RCC 7860 (cell line): Measurements from ENCODE around the gene TALDO1.
A peak's percentile ranks its signal among the peaks of the same experiment; 100 is the strongest.

Source experiments
- DNase-seq: peaks from one replicate; pipeline ENCODE4 v3.0.0-alpha.2; 2015; ENCODE audit warnings: low spot score
- FAIRE-seq: peaks from 2 replicates; lab custom pipeline; 2012; peaks lifted over from hg19 to GRCh38; lab: Jason Lieb, UNC

The TALDO1 gene

GRCh38 chr11:766106-766935 is 19.1 kb downstream of the TALDO1 start:
- FAIRE-seq (no peak), DNase-seq (no peak)

DNA sequence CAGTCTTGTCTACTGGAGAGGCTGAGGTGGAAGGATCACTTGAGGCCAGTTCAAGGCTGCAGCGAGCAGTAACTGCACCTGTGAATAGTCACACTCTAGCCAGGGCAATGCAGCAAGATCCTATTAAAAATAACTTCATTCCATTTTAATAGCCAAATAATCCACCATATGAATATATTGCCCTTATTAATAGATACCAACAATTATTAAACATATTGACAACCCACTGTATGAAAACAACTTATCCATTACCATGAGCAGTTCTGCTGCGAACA is 19.6 kb downstream of the TALDO1 start:
- FAIRE-seq: no peak

DNA sequence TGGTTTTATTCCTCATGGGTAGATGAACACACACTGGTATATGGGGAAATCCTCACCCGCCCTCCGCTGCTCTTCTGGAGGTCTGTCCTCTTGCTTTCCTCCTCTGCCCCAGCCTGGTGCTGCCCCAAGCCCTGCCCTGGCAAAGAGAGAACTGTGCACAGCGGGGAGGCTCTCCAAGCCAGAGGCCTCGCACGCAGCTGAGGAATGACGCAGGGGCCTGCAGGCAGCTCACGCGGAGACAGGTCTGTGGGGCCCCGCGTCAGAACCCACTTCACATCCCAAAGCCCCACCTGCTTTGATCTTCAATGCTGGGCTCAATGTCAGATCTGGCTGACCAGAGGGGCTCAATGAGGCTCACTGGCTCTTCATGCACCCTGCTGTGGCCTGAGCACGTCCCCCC is 20.0 kb downstream of the TALDO1 start:
- DNase-seq: no peak

More for the DNA sequence above, 19.6 kb downstream of the TALDO1 start:
- no peak for DNase-seq

DNA sequence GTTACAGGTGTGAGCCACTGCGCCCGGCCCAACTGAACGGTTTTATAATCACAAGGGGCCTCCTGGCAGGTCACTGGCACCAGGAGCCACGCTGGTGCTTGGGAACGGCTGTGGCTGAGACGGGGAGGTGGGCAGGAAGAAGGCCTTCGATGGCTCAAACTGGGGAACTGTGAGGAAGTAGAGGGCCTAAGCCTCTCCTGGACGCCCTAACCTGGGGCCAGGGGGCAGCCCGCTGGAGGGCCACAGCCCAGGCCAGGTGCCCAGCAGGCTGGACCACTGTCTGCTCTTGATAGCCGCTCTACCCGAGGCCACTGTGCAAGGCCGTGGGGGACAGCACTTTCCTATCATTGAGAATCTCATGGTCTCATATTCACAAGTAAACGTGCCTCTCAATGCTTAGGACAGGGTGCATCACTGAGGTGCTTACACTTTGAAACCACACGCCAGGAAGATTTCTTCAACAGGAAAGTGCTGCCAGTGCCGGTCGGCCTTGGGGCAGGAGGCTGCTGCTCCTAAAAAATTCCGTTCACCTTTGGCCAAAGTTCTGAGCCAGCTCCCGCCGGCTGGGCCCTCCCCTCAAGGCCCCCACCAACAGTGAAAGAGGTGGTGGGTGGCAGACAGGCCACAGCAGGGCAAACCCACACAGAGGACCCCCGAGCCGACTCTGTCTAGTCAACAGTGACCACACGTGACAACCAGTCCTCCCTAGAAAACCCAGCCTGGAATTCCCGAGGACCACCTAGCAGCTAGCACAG is 22.8 kb downstream of the TALDO1 start:
- no peak for FAIRE-seq

More for the DNA sequence above, 20.0 kb downstream of the TALDO1 start:
- FAIRE-seq: no peak

DNA sequence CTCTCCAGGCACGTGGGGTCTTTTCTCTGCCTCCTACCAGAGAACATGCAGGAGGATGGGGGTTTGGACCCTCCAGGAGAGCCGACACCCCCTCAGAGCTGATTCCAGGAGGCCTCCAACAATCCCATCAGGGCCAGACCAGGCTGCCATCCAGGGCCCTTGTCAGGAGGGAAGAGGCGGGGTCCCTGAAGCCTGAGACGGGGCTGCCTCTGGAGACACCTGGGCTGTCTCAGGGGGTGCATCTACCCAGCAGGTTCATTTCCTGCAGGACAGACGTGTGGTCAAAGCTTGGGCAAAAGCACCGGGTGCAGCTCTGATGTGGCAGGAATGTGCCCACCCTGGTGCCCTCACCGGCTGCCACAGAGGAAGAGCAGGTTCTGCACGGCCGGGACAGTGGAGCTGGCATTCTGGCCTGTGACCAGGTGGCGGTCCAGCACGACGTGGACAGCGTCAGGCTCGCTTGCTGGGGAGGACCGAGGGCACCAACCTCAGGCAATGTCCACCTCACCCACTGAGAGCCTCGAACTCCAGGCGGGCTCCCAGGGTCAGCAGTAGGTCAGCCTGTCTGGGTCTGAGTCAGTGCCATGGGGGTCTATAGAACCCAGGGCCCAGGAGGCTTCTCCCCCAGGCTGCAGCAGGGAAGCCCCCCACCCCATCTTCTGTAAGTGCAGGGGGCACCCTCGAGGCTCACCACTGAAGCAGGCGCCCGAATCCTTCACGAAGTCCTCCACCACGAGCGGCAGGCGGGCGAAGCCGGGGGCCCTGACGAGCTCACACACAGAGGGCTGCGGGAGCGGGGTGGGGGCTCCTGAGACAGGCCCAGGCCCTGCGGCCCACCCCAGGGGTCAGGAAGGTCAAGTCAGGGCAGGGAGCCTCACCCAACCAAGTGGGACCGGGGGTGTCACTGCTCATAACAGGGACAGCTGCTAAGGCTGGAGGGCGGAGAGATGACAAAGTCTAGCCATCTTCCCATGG is 23.7 kb downstream of the TALDO1 start:
- no peak for FAIRE-seq
- DNase-seq: no peak

More for the DNA sequence above, 22.8 kb downstream of the TALDO1 start:
- DNase-seq: no peak

GRCh38 chr11:771617-772204 is 24.4 kb downstream of the TALDO1 start:
- DNase-seq: no peak
- FAIRE-seq: no peak

GRCh38 chr11:772429-773390 is 25.4 kb downstream of the TALDO1 start:
- FAIRE-seq: no peak
- no peak for DNase-seq

- DNase-seq (no peak), FAIRE-seq (no peak)
Observed at GRCh38 chr11:773425-773824, 26.2 kb downstream of the TALDO1 start.

DNA sequence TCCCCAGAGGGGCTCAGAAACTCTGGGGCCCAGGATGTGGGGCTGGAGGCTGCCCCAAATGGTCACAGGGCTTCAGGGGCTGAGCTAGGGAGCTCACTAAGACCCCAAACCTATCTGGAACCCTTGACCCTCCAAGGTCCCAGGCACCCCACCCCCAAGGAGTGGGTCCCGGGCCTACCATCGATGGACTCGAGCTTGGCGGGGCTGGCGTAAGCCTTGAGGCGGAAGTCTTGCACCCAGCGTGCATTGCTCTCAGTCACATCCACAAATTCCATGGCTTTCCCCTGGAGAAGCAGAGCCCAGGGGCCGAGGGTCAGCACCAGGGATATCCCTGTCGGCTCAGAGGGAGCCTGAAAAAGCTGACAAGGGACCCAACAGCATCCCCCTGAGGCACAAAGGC is 26.6 kb downstream of the TALDO1 start:
- DNase-seq (no peak), FAIRE-seq (no peak)

DNA sequence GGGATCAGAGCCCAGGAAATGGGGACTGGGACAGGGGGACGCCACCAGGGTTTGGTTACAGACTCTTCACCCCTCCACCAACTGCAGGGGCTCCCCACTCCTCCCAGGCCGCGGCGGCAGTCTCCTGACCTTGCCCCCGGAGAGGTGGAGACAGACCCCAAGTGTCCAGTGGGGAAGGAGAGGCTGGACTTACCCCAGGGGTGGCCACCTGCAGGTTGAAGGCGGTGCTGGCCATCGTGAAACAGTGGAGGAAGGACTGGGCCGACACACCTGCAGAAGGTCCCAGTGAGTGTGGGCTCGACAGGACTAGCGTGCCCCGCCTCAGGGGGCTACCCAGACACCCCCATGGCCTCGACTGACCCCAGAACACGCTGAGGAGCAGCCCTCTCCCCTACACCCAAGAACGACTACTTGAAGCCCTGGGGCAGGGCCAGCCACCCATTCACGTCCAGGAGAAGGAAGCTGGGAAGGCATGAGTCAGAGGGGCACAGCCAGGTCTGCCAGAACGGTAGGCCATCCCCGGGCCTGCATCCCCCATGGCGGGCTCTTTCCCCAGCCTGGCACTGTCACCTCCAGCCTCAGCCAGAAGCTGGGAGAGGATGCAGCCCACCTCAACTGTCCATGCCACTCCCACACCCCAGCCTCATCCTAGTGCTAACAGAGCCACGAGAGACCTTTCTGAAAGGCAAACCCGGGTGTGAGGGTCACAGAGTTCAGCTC is 27.8 kb downstream of the TALDO1 start:
- DNase-seq: no peak
- FAIRE-seq: no peak

DNA sequence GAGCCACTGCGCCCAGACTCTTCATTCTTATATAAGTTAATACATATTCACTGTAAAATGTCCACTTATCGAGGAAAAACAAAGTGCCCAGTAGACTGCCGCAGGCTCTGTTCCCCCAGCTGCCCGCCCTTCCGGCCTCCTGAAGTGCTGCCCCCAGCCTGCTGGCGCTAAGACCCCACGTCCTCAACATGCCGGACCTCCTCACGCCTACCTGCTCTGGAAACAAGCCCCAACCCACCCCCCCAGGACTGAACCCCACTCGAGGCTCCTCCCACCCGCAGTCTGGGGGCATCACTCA is 28.9 kb downstream of the TALDO1 start:
- FAIRE-seq (no peak), DNase-seq (no peak)

DNA sequence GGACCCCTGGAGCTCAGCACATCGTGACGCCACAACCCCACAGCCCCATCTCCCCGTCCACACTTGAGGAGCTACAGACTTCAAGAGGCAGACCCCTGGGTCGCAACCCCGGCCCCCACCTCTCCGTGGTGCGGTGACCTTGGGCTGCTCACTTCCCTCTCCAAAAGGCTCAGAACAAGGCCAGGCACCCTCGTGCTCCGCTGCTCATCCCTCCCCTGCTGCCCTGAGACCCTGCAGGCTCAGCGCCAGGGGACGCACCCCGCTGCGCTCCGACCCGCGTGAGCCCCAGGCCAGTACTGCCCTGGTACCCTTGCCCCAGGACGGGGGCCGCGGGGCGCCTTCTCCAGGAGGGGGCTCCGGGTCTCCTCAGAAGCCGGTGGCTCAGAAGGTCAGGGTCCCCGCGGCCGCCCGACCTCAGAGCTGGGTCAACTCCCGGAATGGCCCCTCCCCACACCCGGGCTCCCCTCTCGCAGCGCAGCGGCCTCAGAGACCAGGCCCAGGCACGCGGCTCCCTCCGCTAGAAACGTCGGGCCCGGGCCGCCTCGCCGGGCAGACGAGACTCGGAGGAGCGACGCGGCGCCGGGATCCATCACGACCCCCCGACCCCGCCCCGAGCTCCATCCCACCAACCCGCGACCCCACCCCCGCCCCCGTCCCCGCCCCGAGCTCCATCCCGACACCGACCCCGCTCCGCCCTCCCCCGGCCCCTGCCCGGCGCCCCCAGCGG is 29.5 kb downstream of the TALDO1 start:
- DNase-seq: no peak

DNA sequence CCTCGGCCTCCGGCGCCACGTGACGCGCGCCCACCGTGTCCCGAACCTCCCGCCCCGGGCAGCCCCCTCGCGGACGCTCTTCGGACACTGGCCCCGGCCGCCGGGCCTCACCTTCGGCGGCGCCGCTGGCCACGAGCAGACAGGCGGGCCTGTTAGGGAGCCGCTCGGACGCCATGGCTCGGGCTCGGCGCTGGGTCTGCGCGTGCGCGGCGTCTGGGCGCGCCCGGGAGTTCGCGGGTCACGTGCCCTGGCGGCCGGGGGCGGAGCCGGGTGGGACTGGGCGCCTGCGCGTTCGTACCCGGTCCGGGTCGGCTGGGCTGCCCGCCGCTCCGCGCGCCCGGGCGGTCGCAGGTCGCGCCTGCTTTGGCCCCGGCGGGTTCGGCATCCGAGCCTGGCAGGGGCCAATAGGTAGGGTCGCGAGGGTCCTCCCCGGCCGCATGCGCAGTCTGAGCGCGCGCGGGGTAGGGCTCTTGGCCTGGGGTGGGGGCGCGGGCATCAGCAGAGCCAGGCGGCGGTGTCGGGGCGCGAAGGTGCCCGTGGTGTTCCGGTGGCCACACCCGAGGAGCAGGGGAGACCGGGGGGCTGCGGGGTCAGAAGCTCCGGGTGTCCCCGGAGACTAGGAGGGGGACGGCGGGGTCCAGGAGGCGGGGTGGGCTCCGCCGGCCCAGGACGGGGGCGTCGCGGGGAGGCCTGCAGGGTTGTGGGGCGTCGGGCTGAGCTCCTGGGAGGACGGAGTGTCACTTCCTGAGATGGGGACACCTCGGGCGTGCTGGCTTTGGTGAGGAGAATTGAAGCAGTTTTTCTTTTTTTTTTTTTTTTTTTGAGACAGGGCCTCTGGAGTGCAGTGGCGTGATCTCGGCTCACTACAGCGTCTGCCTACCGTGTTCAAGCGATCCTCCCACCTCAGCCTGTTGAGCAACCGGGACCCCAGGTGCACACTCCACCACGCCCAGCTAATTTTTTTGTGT is 30.3 kb downstream of the TALDO1 start, which contains the start of gene GATD1:
Gene GATD1 (minus strand): TSS at position 200 of the 968 bp plus-strand sequence. CDS start 25 bp downstream, at position 175.
- no peak for FAIRE-seq
- DNase-seq: peak; percentile 64

More for the DNA sequence above, 29.5 kb downstream of the TALDO1 start:
- no peak for FAIRE-seq

- DNase-seq (no peak), FAIRE-seq (no peak)
Observed at GRCh38 chr11:778976-779954, 32.0 kb downstream of the TALDO1 start.

DNA sequence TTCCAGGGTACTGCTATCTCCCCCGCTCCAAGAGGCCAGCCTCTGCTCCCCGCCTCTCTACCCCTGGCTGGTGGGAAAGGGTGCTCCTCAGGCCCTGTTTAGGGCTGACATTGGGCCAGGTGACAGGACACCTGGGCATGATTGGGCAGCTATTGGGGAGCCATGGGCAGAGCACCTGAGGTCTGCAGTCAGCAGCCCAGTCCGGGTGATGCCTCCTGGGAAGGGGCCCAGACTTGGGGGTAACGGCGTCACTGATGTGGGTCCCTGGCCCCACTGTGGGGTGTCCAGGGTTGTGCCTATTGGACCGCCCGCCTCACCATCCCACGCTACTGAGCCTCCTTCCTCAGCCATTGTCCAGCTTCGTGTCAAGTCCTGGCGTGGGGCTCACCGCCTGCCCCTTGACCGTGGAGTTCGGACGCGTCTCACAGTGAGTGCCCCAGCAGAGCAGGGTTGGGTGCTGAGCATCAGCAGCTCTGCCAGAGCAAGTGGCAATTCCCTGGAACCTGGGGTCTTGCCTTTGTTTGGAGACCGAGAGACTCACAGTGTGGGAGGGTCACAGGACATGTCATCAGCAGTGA is 32.8 kb downstream of the TALDO1 start:
- FAIRE-seq (no peak), DNase-seq (no peak)
